ENCODE measurements around the gene CHRNA9.

GRCh38 chr4:40369437-40370274, 34.5 kb downstream of the CHRNA9 start:
- TF ChIP-seq EZH2 (IDR thresholded peaks at IDR 0.05; ENCODE audit: insufficient read depth, low read length): no peak
- TF ChIP-seq CTCF (IDR thresholded peaks at IDR 0.05; ENCODE audit: insufficient read depth, low read depth, low read length): no peak

All from astrocyte (in vitro differentiated cells and primary cell).